SK-N-SH treated with all-trans-retinoic acid at 6 μM for 48 hours (cell line): ENCODE data around the gene NBAS.

Source experiments
- ATAC-seq: fragments of 200-7000 bp; cut with Tn5 transposase; 3 replicates; pipeline ENCODE4 v1.9.1; 2020; ENCODE audit warnings: mild to moderate bottlenecking, moderate library complexity
- ARNTL ChIP-seq: fragments of 450-650 bp; formaldehyde crosslinking; IDR thresholded peaks from 2 replicates; pipeline ENCODE4 v1.5.0; 2020; ENCODE audit warnings: low read depth, mild to moderate bottlenecking, moderate library complexity, borderline replicate concordance
- BACH2 ChIP-seq: fragments of 250-450 bp; sonication (Bioruptor Pico); IDR thresholded peaks from 2 replicates; pipeline ENCODE4 v1.9.0; 2021; ENCODE audit warnings: mild to moderate bottlenecking, borderline replicate concordance
- CREB5 ChIP-seq: fragments of 250-450 bp; sonication (Bioruptor Pico); IDR thresholded peaks from 2 replicates; pipeline ENCODE4 v1.5.1; 2020; ENCODE audit warnings: low read depth, mild to moderate bottlenecking, moderate library complexity
- CSDC2 ChIP-seq: fragments of 250-450 bp; sonication (Bioruptor Pico); IDR thresholded peaks from 2 replicates; pipeline ENCODE4 v1.5.0; 2020; ENCODE audit warnings: mild to moderate bottlenecking, moderate library complexity
- CSRNP3 ChIP-seq: fragments of 250-450 bp; sonication (Bioruptor Pico); IDR thresholded peaks from 2 replicates; pipeline ENCODE4 v1.5.1; 2021; ENCODE audit warnings: mild to moderate bottlenecking, moderate library complexity
- ESRRG ChIP-seq: fragments of 250-450 bp; sonication (Bioruptor Pico); IDR thresholded peaks from 2 replicates; pipeline ENCODE4 v1.6.1; 2021; ENCODE audit warnings: mild to moderate bottlenecking
- GLIS3 ChIP-seq: fragments of 250-450 bp; sonication (Bioruptor Pico); IDR thresholded peaks from 2 replicates; pipeline ENCODE4 v1.5.0; 2020; ENCODE audit warnings: mild to moderate bottlenecking, moderate library complexity
- ISL1 ChIP-seq: fragments of 250-450 bp; sonication (Bioruptor Pico); IDR thresholded peaks from 2 replicates; pipeline ENCODE4 v2.1.2; 2022; ENCODE audit warnings: mild to moderate bottlenecking, moderate library complexity
- OSR1 ChIP-seq: fragments of 250-450 bp; sonication (Bioruptor Pico); IDR thresholded peaks from 2 replicates; pipeline ENCODE4 v1.8.0; 2022; ENCODE audit warnings: moderate library complexity, mild to moderate bottlenecking, inconsistent platforms
- PATZ1 ChIP-seq: fragments of 250-450 bp; sonication (Bioruptor Pico); IDR thresholded peaks from 2 replicates; pipeline ENCODE4 v1.8.0; 2020; ENCODE audit warnings: mild to moderate bottlenecking, moderate library complexity, borderline replicate concordance
- POU6F1 ChIP-seq: fragments of 250-450 bp; sonication (Bioruptor Pico); IDR thresholded peaks from 2 replicates; pipeline ENCODE4 v1.8.0; 2021; ENCODE audit warnings: low read depth, mild to moderate bottlenecking, moderate library complexity, borderline replicate concordance
- PPARA ChIP-seq: fragments of 250-450 bp; sonication (Bioruptor Pico); IDR thresholded peaks from 2 replicates; pipeline ENCODE4 v1.5.0; 2020; ENCODE audit warnings: mild to moderate bottlenecking, borderline replicate concordance
- RARB ChIP-seq: fragments of 250-450 bp; sonication (Bioruptor Pico); IDR thresholded peaks from 2 replicates; pipeline ENCODE4 v1.8.0; 2021; ENCODE audit warnings: mild to moderate bottlenecking, moderate library complexity
- SNAI2 ChIP-seq: fragments of 250-450 bp; sonication (Bioruptor Pico); IDR thresholded peaks from 2 replicates; pipeline ENCODE4 v1.5.0; 2020; ENCODE audit warnings: mild to moderate bottlenecking, moderate library complexity
- TCF4 ChIP-seq: fragments of 250-450 bp; sonication (Bioruptor Pico); IDR thresholded peaks from 2 replicates; pipeline ENCODE4 v1.8.0; 2021; ENCODE audit warnings: mild to moderate bottlenecking, moderate library complexity, borderline replicate concordance
- TOX ChIP-seq: fragments of 250-450 bp; sonication (Bioruptor Pico); IDR thresholded peaks from 2 replicates; pipeline ENCODE4 v1.8.0; 2021; ENCODE audit warnings: mild to moderate bottlenecking, moderate library complexity, borderline replicate concordance
- TSHZ2 ChIP-seq: fragments of 250-450 bp; sonication (Bioruptor Pico); IDR thresholded peaks from 2 replicates; pipeline ENCODE4 v1.5.0; 2020; ENCODE audit warnings: mild to moderate bottlenecking, moderate library complexity
- ZC3H10 ChIP-seq: fragments of 250-450 bp; sonication (Bioruptor Pico); IDR thresholded peaks from 2 replicates; pipeline ENCODE4 v1.5.1; 2021; ENCODE audit warnings: mild to moderate bottlenecking, moderate library complexity
- ZFP3 ChIP-seq: fragments of 250-450 bp; sonication (Bioruptor Pico); IDR thresholded peaks from 2 replicates; pipeline ENCODE4 v1.5.0; 2020; ENCODE audit warnings: mild to moderate bottlenecking, moderate library complexity
- ZFP30 ChIP-seq: fragments of 450-650 bp; formaldehyde crosslinking; IDR thresholded peaks from 2 replicates; pipeline ENCODE4 v1.5.0; 2022; ENCODE audit warnings: mild to moderate bottlenecking, moderate library complexity
- ZNF565 ChIP-seq: fragments of 450-650 bp; formaldehyde crosslinking; conservative IDR thresholded peaks from 2 replicates; pipeline ENCODE4 v1.5.0; 2020; ENCODE audit warnings: low read depth, mild to moderate bottlenecking, moderate library complexity
- ZNF70 ChIP-seq: fragments of 450-650 bp; formaldehyde crosslinking; IDR thresholded peaks from 2 replicates; pipeline ENCODE4 v1.5.0; 2020; ENCODE audit warnings: mild to moderate bottlenecking, moderate library complexity
- ZNF8 ChIP-seq: fragments of 450-650 bp; formaldehyde crosslinking; IDR thresholded peaks from 2 replicates; pipeline ENCODE4 v1.5.0; 2020; ENCODE audit warnings: mild to moderate bottlenecking, moderate library complexity

The NBAS gene

GRCh38 chr2:15593327-15593705 is 32.2 kb upstream of the NBAS start (continued):
- TF ChIP-seq CREB5, result no peak
- TF ChIP-seq TOX (CRISPR knock-in tag), result no peak
- TF ChIP-seq ISL1 (CRISPR knock-in tag), result no peak
- TF ChIP-seq ZNF565 (CRISPR knock-in tag), result no peak
- no peak for TF ChIP-seq CSDC2
- TF ChIP-seq ZFP30 (CRISPR knock-in tag), result no peak
- TF ChIP-seq RARB (CRISPR knock-in tag), result no peak

GRCh38 chr2:15591692-15592463 is 30.7 kb upstream of the NBAS start, which contains the start of gene DDX1:
Gene DDX1, plus strand, starts transcription at chr2:15591868. Its CDS starts 66 bp downstream, at chr2:15591934.
- ATAC-seq, result peak; percentile 95
- TF ChIP-seq OSR1 (CRISPR knock-in tag), result no peak
- TF ChIP-seq ZFP3 (CRISPR knock-in tag), result peak; percentile 79
- TF ChIP-seq BACH2, result no peak
- no peak for TF ChIP-seq PPARA (CRISPR knock-in tag)
- no peak for TF ChIP-seq ISL1 (CRISPR knock-in tag)
- peak; percentile 92; the same call in 1 of the 2 replicates for TF ChIP-seq CSDC2
- TF ChIP-seq ZFP30 (CRISPR knock-in tag), result no peak
- TF ChIP-seq RARB (CRISPR knock-in tag), result no peak
- peak; percentile 44; the same call in 1 of the 2 replicates for TF ChIP-seq ZNF70 (CRISPR knock-in tag)
- TF ChIP-seq ZC3H10 (CRISPR knock-in tag), result no peak
- no peak for TF ChIP-seq CSRNP3 (CRISPR knock-in tag)
- no peak for TF ChIP-seq TOX (CRISPR knock-in tag)
- TF ChIP-seq PATZ1 (CRISPR knock-in tag), result 0 out of 2 replicates have a peak, but pooled peaks have one; percentile 45
- TF ChIP-seq SNAI2 (CRISPR knock-in tag), result peak; percentile 85
- peak; percentile 67 for TF ChIP-seq GLIS3 (CRISPR knock-in tag)
- no peak for TF ChIP-seq ESRRG (CRISPR knock-in tag)
- TF ChIP-seq ARNTL (CRISPR knock-in tag), result no peak; the same call in 1 of the 2 replicates
- peak; percentile 67 for TF ChIP-seq TCF4 (CRISPR knock-in tag)
- no peak for TF ChIP-seq CREB5
- TF ChIP-seq POU6F1 (CRISPR knock-in tag), result 0 out of 2 replicates have a peak, but pooled peaks have one; percentile 59
- TF ChIP-seq ZNF565 (CRISPR knock-in tag), result peak; percentile 69; the same call in 1 of the 2 replicates
- TF ChIP-seq TSHZ2 (CRISPR knock-in tag), result no peak; the same call in 1 of the 2 replicates
- peak; percentile 37 for TF ChIP-seq ZNF8 (CRISPR knock-in tag)
